Liver (tissue), 9 donors: ENCODE measurements around the gene UNC5B. TPM values are rescaled to one million over a fixed set of nuclear protein-coding genes. Genes with fewer than 3 reads are reported as not detected.

Experiments used
- DNase-seq: peaks from one replicate; pipeline ENCODE4 v3.0.0-alpha.2; 2017; ENCODE audit warnings: low spot score
- H3K27ac ChIP-seq, 2 donors: one replicate each; pipeline ENCODE4 v1.7.0; 2013; ENCODE audit warnings: inconsistent platforms in 2 of 2, low read length in 2 of 2, control low read depth in 1 of 2, low read depth in 1 of 2, mild to moderate bottlenecking in 1 of 2
- H3K27me3 ChIP-seq, 4 donors: one replicate each; pipeline versions ENCODE4 v1.6.1 to v1.7.0; 2013; ENCODE audit warnings: low read length in 3 of 4, inconsistent platforms in 1 of 4, mild to moderate bottlenecking in 1 of 4, moderate library complexity in 1 of 4; ENCODE audit not compliant: control insufficient read depth in 4 of 4, insufficient read depth in 4 of 4
- H3K36me3 ChIP-seq, 4 donors: one replicate each; pipeline versions ENCODE4 v1.6.1 to v1.7.0; 2013; ENCODE audit warnings: low read length in 3 of 4, mild to moderate bottlenecking in 3 of 4, low read depth in 1 of 4, moderate library complexity in 1 of 4; ENCODE audit not compliant: control insufficient read depth in 4 of 4, insufficient read depth in 3 of 4
- H3K4me1 ChIP-seq, 4 donors: one replicate each; pipeline versions ENCODE4 v1.6.1 to v1.7.0; 2013; ENCODE audit warnings: low read length in 3 of 4, mild to moderate bottlenecking in 3 of 4, moderate library complexity in 1 of 4; ENCODE audit not compliant: control insufficient read depth in 4 of 4, insufficient read depth in 4 of 4
- H3K4me3 ChIP-seq, 3 donors: one replicate each; pipeline versions ENCODE4 v1.6.1 to v1.7.0; 2013; ENCODE audit warnings: low read length in 3 of 3, control low read depth in 1 of 3, low read depth in 1 of 3, mild to moderate bottlenecking in 1 of 3
- H3K9ac ChIP-seq, 2 donors: one replicate each; pipeline ENCODE4 v1.7.0; 2013; ENCODE audit warnings: low read length in 2 of 2, mild to moderate bottlenecking in 2 of 2, moderate library complexity in 2 of 2, control low read depth in 1 of 2, low read depth in 1 of 2
- H3K9me3 ChIP-seq, 4 donors: one replicate each; pipeline versions ENCODE4 v1.6.1 to v1.7.0; 2013; ENCODE audit warnings: low read length in 3 of 4; ENCODE audit not compliant: control insufficient read depth in 4 of 4
- EGR1 ChIP-seq, 2 donors: IDR thresholded peaks; 2 replicates each; pipeline ENCODE4 v1.6.1; 2016 to 2018; ENCODE audit warnings: antibody characterized with exemption in 2 of 2, low read depth in 2 of 2
- FOXA2 ChIP-seq: IDR thresholded peaks from 2 replicates; pipeline ENCODE4 v1.6.1; 2016; ENCODE audit warnings: antibody characterized with exemption
- GABPA ChIP-seq, 2 donors: IDR thresholded peaks in 1 of 2; conservative IDR thresholded peaks in 1 of 2; 2 replicates each; pipeline ENCODE4 v1.6.1; 2016; ENCODE audit warnings: antibody characterized with exemption in 2 of 2, mild to moderate bottlenecking in 1 of 2, moderate library complexity in 1 of 2
- HNF4G ChIP-seq: IDR thresholded peaks from 2 replicates; pipeline ENCODE4 v1.6.1; 2016; ENCODE audit warnings: antibody characterized with exemption
- JUND ChIP-seq, 2 donors: IDR thresholded peaks; 2 replicates each; pipeline ENCODE4 v1.6.1; 2016; ENCODE audit warnings: antibody characterized with exemption in 2 of 2
- NR2F2 ChIP-seq: IDR thresholded peaks from 2 replicates; pipeline ENCODE4 v1.6.1; 2016; ENCODE audit warnings: antibody characterized with exemption
- RAD21 ChIP-seq, 2 donors: IDR thresholded peaks; 2 replicates each; pipeline ENCODE4 v1.6.1; 2016; ENCODE audit warnings: antibody characterized with exemption in 2 of 2, mild to moderate bottlenecking in 2 of 2
- RXRA ChIP-seq, 2 donors: IDR thresholded peaks; 2 replicates each; pipeline ENCODE4 v1.6.1; 2017 to 2018; ENCODE audit warnings: antibody characterized with exemption in 2 of 2, mild to moderate bottlenecking in 1 of 2
- SP1 ChIP-seq: IDR thresholded peaks from 2 replicates; pipeline ENCODE4 v1.6.1; 2018; ENCODE audit warnings: antibody characterized with exemption, mild to moderate bottlenecking
- TAF1 ChIP-seq: conservative IDR thresholded peaks from 2 replicates; pipeline ENCODE4 v1.6.1; 2016; ENCODE audit warnings: antibody characterized with exemption, mild to moderate bottlenecking
- YY1 ChIP-seq: IDR thresholded peaks from 2 replicates; pipeline ENCODE4 v1.6.1; 2016; ENCODE audit warnings: antibody characterized with exemption, mild to moderate bottlenecking
- WGBS: extraction: QIAGEN DNeasy Blood & Tissue Kit; methylation state at CpG from one replicate; pipeline ENCODE4 v1.1.7; 2013; 5-methylcytosine and 5-hydroxymethylcytosine counted together
- polyA plus RNA-seq, 2 donors: library from polyadenylated mRNA; stranded (reverse) in 1 of 2; unstranded in 1 of 2; fragments of 200-250 nt in 1 of 2; fragments of >200 nt in 1 of 2; fragmentation: Nextera tagmentation in 1 of 2; extraction: Ambion mirVana in 1 of 2; gene quantifications; one replicate each; pipeline versions ENCODE4 v1.2.1 to v1.2.3, GENCODE V29; 2013 to 2015
- total RNA-seq, 2 donors: library from RNA; depleted of rRNA; stranded (reverse); fragments of >200 nt; gene quantifications; one replicate each; pipeline ENCODE4 v1.2.3, GENCODE V29; 2014
- TF ChIP-seq, protein P1 (sequence below): IDR thresholded peaks from 2 replicates; pipeline ENCODE4 v1.6.1; 2016; ENCODE audit warnings: antibody characterized with exemption, mild to moderate bottlenecking
- TF ChIP-seq, protein P2 (sequence below): fragments of 150-350 bp; IDR thresholded peaks from 2 replicates; pipeline ENCODE4 v1.5.1; 2017; ENCODE audit warnings: improper control_type of control experiment, low read depth, low read length; ENCODE audit not compliant: missing input control
- TF ChIP-seq, protein P3 (sequence below): IDR thresholded peaks from 2 replicates; pipeline ENCODE4 v1.6.1; 2016; ENCODE audit warnings: antibody characterized with exemption
- TF ChIP-seq, protein P4 (sequence below): IDR thresholded peaks from 2 replicates; pipeline ENCODE4 v1.6.1; 2016; ENCODE audit warnings: antibody characterized with exemption
- donor health status: healthy.
- donor health status: healthy.
- donor health status: healthy.
- donor health status: healthy.
- donor health status: healthy.

Gene UNC5B
- total and polyA plus RNA-seq, 4 donors, result 0.56 to 1.8 (median 1.3) TPM

DNA sequence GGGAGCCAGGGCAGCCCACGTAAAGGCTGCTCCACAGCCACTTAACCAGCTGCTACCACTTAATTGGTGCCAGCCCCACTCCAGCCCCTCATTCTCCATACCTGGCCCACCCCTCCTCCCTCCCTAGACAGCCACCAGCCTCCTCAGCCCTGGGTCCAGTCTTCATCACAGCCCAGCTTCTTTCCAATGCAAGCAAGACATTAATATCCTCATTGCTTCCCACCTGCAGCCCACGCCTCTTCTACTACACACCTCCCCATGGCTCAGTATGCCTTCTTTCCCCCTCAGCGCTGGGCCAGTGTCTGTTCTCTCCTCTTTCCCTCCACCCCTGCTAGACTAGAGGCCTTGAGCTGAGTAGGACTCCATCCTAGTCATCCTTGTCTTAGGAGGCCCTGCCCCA is 33.5 kb upstream of the UNC5B start:
- Histone ChIP-seq H3K9ac (no peak overlapping the region), H3K4me3 (no peak overlapping the region), H3K27me3 (no peaks in the 10 kb centered on the region), H3K9me3 (no peaks in the 10 kb centered on the region), H3K36me3 (no peaks in the 10 kb centered on the region), H3K4me1 (no peaks in the 10 kb centered on the region), H3K27ac (no peak overlapping the region)
- 91% methylated on average over 3 of the region's 3 CpGs for WGBS
- DNase-seq, result no peak
- TF ChIP-seq, protein P1, sequence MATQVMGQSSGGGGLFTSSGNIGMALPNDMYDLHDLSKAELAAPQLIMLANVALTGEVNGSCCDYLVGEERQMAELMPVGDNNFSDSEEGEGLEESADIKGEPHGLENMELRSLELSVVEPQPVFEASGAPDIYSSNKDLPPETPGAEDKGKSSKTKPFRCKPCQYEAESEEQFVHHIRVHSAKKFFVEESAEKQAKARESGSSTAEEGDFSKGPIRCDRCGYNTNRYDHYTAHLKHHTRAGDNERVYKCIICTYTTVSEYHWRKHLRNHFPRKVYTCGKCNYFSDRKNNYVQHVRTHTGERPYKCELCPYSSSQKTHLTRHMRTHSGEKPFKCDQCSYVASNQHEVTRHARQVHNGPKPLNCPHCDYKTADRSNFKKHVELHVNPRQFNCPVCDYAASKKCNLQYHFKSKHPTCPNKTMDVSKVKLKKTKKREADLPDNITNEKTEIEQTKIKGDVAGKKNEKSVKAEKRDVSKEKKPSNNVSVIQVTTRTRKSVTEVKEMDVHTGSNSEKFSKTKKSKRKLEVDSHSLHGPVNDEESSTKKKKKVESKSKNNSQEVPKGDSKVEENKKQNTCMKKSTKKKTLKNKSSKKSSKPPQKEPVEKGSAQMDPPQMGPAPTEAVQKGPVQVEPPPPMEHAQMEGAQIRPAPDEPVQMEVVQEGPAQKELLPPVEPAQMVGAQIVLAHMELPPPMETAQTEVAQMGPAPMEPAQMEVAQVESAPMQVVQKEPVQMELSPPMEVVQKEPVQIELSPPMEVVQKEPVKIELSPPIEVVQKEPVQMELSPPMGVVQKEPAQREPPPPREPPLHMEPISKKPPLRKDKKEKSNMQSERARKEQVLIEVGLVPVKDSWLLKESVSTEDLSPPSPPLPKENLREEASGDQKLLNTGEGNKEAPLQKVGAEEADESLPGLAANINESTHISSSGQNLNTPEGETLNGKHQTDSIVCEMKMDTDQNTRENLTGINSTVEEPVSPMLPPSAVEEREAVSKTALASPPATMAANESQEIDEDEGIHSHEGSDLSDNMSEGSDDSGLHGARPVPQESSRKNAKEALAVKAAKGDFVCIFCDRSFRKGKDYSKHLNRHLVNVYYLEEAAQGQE, result no peak
- TF ChIP-seq JUND (IDR thresholded peaks at IDR 0.05) (no peak), HNF4G (no peak), EGR1 (IDR thresholded peaks at IDR 0.05; ENCODE audit: low read depth in 2 of 2) (no peak), TAF1 (no peak), GABPA (IDR thresholded peaks at IDR 0.05 in 1 of 2, conservative IDR thresholded peaks at IDR 0.05 in 1 of 2) (no peak), RXRA (IDR thresholded peaks at IDR 0.05) (no peak)
- TF ChIP-seq, protein P2, sequence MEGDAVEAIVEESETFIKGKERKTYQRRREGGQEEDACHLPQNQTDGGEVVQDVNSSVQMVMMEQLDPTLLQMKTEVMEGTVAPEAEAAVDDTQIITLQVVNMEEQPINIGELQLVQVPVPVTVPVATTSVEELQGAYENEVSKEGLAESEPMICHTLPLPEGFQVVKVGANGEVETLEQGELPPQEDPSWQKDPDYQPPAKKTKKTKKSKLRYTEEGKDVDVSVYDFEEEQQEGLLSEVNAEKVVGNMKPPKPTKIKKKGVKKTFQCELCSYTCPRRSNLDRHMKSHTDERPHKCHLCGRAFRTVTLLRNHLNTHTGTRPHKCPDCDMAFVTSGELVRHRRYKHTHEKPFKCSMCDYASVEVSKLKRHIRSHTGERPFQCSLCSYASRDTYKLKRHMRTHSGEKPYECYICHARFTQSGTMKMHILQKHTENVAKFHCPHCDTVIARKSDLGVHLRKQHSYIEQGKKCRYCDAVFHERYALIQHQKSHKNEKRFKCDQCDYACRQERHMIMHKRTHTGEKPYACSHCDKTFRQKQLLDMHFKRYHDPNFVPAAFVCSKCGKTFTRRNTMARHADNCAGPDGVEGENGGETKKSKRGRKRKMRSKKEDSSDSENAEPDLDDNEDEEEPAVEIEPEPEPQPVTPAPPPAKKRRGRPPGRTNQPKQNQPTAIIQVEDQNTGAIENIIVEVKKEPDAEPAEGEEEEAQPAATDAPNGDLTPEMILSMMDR, result no peak
- TF ChIP-seq, protein P3, sequence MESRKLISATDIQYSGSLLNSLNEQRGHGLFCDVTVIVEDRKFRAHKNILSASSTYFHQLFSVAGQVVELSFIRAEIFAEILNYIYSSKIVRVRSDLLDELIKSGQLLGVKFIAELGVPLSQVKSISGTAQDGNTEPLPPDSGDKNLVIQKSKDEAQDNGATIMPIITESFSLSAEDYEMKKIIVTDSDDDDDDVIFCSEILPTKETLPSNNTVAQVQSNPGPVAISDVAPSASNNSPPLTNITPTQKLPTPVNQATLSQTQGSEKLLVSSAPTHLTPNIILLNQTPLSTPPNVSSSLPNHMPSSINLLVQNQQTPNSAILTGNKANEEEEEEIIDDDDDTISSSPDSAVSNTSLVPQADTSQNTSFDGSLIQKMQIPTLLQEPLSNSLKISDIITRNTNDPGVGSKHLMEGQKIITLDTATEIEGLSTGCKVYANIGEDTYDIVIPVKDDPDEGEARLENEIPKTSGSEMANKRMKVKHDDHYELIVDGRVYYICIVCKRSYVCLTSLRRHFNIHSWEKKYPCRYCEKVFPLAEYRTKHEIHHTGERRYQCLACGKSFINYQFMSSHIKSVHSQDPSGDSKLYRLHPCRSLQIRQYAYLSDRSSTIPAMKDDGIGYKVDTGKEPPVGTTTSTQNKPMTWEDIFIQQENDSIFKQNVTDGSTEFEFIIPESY, result no peak
- TF ChIP-seq, protein P4, sequence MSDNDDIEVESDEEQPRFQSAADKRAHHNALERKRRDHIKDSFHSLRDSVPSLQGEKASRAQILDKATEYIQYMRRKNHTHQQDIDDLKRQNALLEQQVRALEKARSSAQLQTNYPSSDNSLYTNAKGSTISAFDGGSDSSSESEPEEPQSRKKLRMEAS, result no peak

DNA sequence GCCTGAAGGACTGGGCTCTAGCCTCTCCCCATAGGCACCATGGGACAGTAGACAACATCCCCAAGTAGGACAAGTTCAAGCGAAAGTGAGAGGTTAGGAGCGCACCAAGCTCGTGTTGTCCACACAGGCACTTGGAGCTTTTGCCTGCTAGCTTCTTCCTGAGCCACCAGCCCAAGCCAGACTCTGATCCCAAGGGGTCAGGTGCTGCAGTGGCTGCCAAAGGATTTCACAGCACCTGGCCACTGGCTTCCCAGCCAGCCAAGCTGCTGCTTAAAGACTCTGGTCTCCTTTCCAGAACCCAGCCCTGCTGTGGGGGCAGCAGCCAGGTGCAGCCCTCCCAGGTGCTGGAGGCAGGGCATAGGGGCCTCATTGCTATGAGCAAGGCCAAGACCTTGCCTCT is 33.0 kb upstream of the UNC5B start:
- H3K27ac ChIP-seq, result no peak overlapping the region
- no peak for DNase-seq
- WGBS, result 97% methylated on average over 3 of the region's 3 CpGs
- no peak for TF ChIP-seq GABPA (IDR thresholded peaks at IDR 0.05 in 1 of 2, conservative IDR thresholded peaks at IDR 0.05 in 1 of 2)
- TF ChIP-seq SP1, result no peak
- TF ChIP-seq JUND (IDR thresholded peaks at IDR 0.05), result no peak
- no peak for TF ChIP-seq YY1
- TF ChIP-seq RAD21 (IDR thresholded peaks at IDR 0.05), result no peak
- no peak for TF ChIP-seq RXRA (IDR thresholded peaks at IDR 0.05)
- TF ChIP-seq, protein P3, result no peak
- no peak for TF ChIP-seq HNF4G
- no peak for TF ChIP-seq FOXA2
- TF ChIP-seq NR2F2, result no peak
- no peak for TF ChIP-seq TAF1
- TF ChIP-seq, protein P2, result no peak
- TF ChIP-seq, protein P1, result no peak

More for the DNA sequence above, 33.0 kb upstream of the UNC5B start:
- Histone ChIP-seq H3K36me3 (no peaks in the 10 kb centered on the region), H3K4me1 (no peaks in the 10 kb centered on the region), H3K9me3 (no peaks in the 10 kb centered on the region), H3K4me3 (no peak overlapping the region), H3K27me3 (no peaks in the 10 kb centered on the region), H3K9ac (no peak overlapping the region)
